ENCODE data around the gene RPL12.

DNA sequence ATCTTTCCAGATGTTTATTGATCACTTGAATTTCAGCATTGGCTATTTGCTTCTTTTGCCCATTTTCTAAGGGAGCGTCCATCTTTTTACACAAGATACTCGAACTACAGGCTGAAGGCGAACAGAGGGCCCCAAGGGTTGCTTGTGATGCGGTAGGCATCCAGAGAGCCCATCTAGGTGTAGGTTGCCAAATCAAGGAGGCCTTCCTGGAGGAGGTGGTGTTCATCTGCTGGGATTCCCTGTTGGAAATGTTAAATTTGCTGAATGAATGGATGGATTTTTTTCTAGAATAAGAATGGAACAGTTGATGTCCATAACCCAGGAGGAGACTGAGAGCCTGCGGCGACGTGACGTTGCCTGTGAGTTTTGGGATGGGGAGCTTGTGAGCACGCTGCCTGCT, 31.5 kb upstream of the RPL12 start:
- TF ChIP-seq POLR2A (IDR thresholded peaks at IDR 0.05; ENCODE audit: low read depth, low read length) (no peak), TAF1 (IDR thresholded peaks at IDR 0.05; ENCODE audit: low read depth, low read length) (no peak)
